Thoracic aorta (tissue), 2 donors: ENCODE results near the gene CNIH3. TPM values are rescaled to one million over a fixed set of nuclear protein-coding genes. Genes with fewer than 3 reads are reported as not detected.
A peak's percentile ranks its signal among the peaks of the same experiment; 100 is the strongest.

Experiments used
- ATAC-seq: fragments of 150-250 bp; one replicate; pipeline ENCODE4 v1.8.0; 2017; ENCODE audit warnings: low read depth; ENCODE audit not compliant: insufficient number of reproducible peaks, low FRiP score
- DNase-seq: peaks from one replicate; pipeline ENCODE4 v3.0.0-alpha.2; 2020; ENCODE audit warnings: low spot score
- H3K27ac ChIP-seq, 2 donors: fragments of 200-600 bp; sonication (generic); 1 replicate in 1 of 2; 2 replicates in 1 of 2; pipeline ENCODE4 v1.5.1; 2016; ENCODE audit warnings: mild to moderate bottlenecking in 2 of 2, moderate library complexity in 2 of 2
- H3K27me3 ChIP-seq: fragments of 200-600 bp; sonication (generic); replicated peaks from 2 replicates; pipeline ENCODE4 v1.6.0; 2016; ENCODE audit warnings: mild to moderate bottlenecking; ENCODE audit not compliant: insufficient read depth
- H3K36me3 ChIP-seq: fragments of 200-600 bp; sonication (generic); one replicate; pipeline ENCODE4 v1.5.1; 2016
- H3K4me1 ChIP-seq, 2 donors: fragments of 200-600 bp; sonication (generic); 1 replicate in 1 of 2; 2 replicates in 1 of 2; pipeline versions ENCODE4 v1.5.1 to v1.6.0; 2016; ENCODE audit warnings: low read depth in 2 of 2, mild to moderate bottlenecking in 1 of 2; ENCODE audit not compliant: control insufficient read depth in 1 of 2
- H3K4me3 ChIP-seq: fragments of 200-600 bp; sonication (generic); 2 replicates; pipeline ENCODE4 v1.5.1; 2016; ENCODE audit warnings: mild to moderate bottlenecking
- H3K9me3 ChIP-seq: fragments of 200-600 bp; sonication (generic); 2 replicates; pipeline ENCODE4 v1.5.1; 2016
- CTCF ChIP-seq: fragments of 200-600 bp; sonication (generic); IDR thresholded peaks from one replicate; pipeline ENCODE4 v1.5.1; 2019; ENCODE audit warnings: antibody characterized with exemption
- total RNA-seq, 2 donors: library from RNA; depleted of rRNA; stranded (reverse); fragments of >200 nt; gene quantifications; one replicate each; pipeline versions ENCODE4 v1.1.0 to v1.2.3, GENCODE V29; 2016

CNIH3 gene
- total RNA-seq, 2 donors from 2014 or later, result 0.21 TPM; not detected in 1

- no peak for ATAC-seq
- Histone ChIP-seq H3K36me3 (no peaks in the 10 kb centered on the region), H3K4me1 (peaks cover 0 to 17% of the 10 kb centered on the region in 2 donors), H3K27ac (no peak overlapping the region), H3K4me3 (peak overlapping the region; percentile 65), H3K9me3 (no peaks in the 10 kb centered on the region), H3K27me3 (peaks cover 3% of the 10 kb centered on the region)
- no peak for DNase-seq
- TF ChIP-seq CTCF, result no peak
Observed at GRCh38 chr1:224616756-224617409, 766 bp downstream of the CNIH3 start.

- no peak overlapping the region for H3K27ac ChIP-seq
- H3K4me3 ChIP-seq, result peak overlapping the region; percentile 65
- no peak for TF ChIP-seq CTCF
- no peaks in the 10 kb centered on the region for H3K9me3 ChIP-seq
- peaks cover 0 to 17% of the 10 kb centered on the region in 2 donors for H3K4me1 ChIP-seq
- H3K27me3 ChIP-seq, result peaks cover 3% of the 10 kb centered on the region
- no peaks in the 10 kb centered on the region for H3K36me3 ChIP-seq
- DNase-seq (no peak), ATAC-seq (no peak)
Observed at GRCh38 chr1:224617410-224618355, 1.6 kb downstream of the CNIH3 start.

- peaks cover 3% of the 10 kb centered on the region for H3K27me3 ChIP-seq
- no peak for TF ChIP-seq CTCF
- no peaks in the 10 kb centered on the region for H3K36me3 ChIP-seq
- no peak for DNase-seq
- H3K4me3 ChIP-seq, result no peak overlapping the region
- no peak overlapping the region for H3K27ac ChIP-seq
- no peaks in the 10 kb centered on the region for H3K9me3 ChIP-seq
- H3K4me1 ChIP-seq, result peaks cover 0 to 17% of the 10 kb centered on the region in 2 donors
- ATAC-seq, result no peak
Observed at GRCh38 chr1:224619209-224619608, 3.1 kb downstream of the CNIH3 start.

- no peak overlapping the region for H3K27ac ChIP-seq
- ATAC-seq (no peak), DNase-seq (no peak)
- H3K27me3 ChIP-seq, result peaks cover 3% of the 10 kb centered on the region
- H3K9me3 ChIP-seq, result no peaks in the 10 kb centered on the region
- no peak for TF ChIP-seq CTCF
- H3K36me3 ChIP-seq, result no peaks in the 10 kb centered on the region
- H3K4me1 ChIP-seq, result peaks cover 0 to 17% of the 10 kb centered on the region in 2 donors
- H3K4me3 ChIP-seq, result no peak overlapping the region
Observed at GRCh38 chr1:224620105-224620504, 4.0 kb downstream of the CNIH3 start.
